Measurements from ENCODE around the gene TNFAIP8L3.

TNFAIP8L3 gene

DNA sequence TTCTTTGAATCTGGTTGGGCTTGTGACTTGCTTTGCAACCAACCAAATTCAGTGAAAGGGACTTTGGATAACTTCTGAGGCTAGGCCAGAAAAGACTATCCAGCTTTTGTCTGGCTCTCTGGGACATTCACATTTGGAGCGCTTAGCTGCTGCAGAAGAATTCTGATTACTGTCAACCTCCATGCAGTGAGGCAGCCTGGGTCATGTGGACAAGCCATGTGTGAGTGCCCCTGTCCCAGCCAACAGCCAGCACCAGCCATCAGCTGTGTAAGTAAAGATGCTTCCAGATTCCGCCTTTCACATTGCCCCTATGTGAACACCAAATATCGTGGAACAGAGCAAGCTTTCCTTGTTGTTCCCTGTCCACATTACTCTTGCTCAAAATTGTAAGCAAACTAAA is 12.9 kb upstream of the TNFAIP8L3 start:
- Histone ChIP-seq H3K27ac (no peak overlapping the region), H3K36me3 (ENCODE audit: insufficient read depth) (no peaks in the 10 kb centered on the region), H2AFZ (ENCODE audit: low read depth) (no peak overlapping the region), H3K4me2 (no peak overlapping the region), H3K4me1 (ENCODE audit: low read depth, poor library complexity, severe bottlenecking) (no peaks in the 10 kb centered on the region), H3K79me2 (ENCODE audit: insufficient read depth, low read depth) (no peaks in the 10 kb centered on the region), H3K9ac (no peak overlapping the region), H3K27me3 (ENCODE audit: insufficient read depth, low read depth) (no peaks in the 10 kb centered on the region), H4K20me1 (ENCODE audit: insufficient read depth) (no peaks in the 10 kb centered on the region), H3K4me3 (IDR thresholded peaks at IDR 0.05; ENCODE audit: insufficient read depth, low read depth, low read length) (no peak overlapping the region)
- TF ChIP-seq, protein P1, sequence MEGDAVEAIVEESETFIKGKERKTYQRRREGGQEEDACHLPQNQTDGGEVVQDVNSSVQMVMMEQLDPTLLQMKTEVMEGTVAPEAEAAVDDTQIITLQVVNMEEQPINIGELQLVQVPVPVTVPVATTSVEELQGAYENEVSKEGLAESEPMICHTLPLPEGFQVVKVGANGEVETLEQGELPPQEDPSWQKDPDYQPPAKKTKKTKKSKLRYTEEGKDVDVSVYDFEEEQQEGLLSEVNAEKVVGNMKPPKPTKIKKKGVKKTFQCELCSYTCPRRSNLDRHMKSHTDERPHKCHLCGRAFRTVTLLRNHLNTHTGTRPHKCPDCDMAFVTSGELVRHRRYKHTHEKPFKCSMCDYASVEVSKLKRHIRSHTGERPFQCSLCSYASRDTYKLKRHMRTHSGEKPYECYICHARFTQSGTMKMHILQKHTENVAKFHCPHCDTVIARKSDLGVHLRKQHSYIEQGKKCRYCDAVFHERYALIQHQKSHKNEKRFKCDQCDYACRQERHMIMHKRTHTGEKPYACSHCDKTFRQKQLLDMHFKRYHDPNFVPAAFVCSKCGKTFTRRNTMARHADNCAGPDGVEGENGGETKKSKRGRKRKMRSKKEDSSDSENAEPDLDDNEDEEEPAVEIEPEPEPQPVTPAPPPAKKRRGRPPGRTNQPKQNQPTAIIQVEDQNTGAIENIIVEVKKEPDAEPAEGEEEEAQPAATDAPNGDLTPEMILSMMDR (conservative IDR thresholded peaks at IDR 0.05; ENCODE audit: low read depth, low read length), result no peak

DNA sequence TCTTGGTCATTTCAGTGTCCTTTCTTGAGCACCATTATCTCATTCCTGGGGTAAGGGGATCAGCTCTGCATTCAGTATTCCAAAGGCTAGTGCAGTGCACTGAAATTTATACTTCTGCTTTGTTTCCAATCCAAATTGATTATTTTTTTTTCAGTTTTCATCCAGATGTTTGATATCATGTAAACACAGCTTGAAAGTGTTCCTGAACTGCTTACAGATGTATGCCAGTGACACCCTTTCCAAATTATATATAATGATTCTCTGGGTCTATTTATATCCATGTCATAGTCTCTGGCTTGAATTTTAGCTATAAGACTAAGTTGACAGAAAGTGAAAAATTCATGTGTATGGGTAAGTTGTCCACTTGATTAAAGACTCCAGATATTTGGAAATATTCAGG is 11.8 kb upstream of the TNFAIP8L3 start:
- H3K79me2 ChIP-seq (ENCODE audit: insufficient read depth, low read depth), result no peaks in the 10 kb centered on the region
- no peak overlapping the region for H3K4me3 ChIP-seq (IDR thresholded peaks at IDR 0.05; ENCODE audit: insufficient read depth, low read depth, low read length)
- TF ChIP-seq, protein P1 (conservative IDR thresholded peaks at IDR 0.05; ENCODE audit: low read depth, low read length), result no peak
- no peak overlapping the region for H2AFZ ChIP-seq (ENCODE audit: low read depth)
- no peaks in the 10 kb centered on the region for H3K36me3 ChIP-seq (ENCODE audit: insufficient read depth)
- H3K4me2 ChIP-seq, result no peak overlapping the region
- H3K4me1 ChIP-seq (ENCODE audit: low read depth, poor library complexity, severe bottlenecking), result no peaks in the 10 kb centered on the region
- no peak overlapping the region for H3K9ac ChIP-seq
- H4K20me1 ChIP-seq (ENCODE audit: insufficient read depth), result no peaks in the 10 kb centered on the region
- H3K27me3 ChIP-seq (ENCODE audit: insufficient read depth, low read depth), result no peaks in the 10 kb centered on the region
- H3K27ac ChIP-seq, result no peak overlapping the region

DNA sequence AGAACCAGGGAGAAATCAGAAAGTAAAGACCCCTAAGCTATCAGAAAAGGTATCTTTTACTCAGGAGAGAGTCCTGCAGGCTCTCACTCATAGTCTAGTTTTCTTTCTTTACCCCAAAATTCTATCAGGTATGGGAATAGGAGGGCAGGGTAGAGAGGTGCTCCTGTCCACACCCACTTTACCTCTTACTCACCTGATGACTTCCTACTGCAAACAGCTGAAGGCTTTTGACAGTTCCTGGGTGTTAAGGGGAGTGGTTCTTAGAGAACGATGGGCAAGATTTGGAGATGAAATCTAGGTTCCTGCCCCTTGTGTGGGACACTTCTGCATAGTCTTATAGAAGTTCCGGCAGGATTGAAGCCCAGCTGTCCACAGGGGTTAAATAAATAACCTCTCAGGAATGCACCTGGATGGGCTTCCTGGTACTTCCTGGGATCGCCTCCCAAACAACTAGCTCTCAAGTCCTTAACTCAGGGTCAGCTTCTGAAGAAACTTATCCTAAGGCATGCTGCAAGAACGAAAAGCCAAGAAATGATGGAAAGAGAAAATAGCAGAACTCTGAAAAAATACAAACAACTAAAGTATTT is 10.8 kb upstream of the TNFAIP8L3 start:
- H3K79me2 ChIP-seq (ENCODE audit: insufficient read depth, low read depth), result no peaks in the 10 kb centered on the region
- no peak overlapping the region for H3K4me2 ChIP-seq
- H4K20me1 ChIP-seq (ENCODE audit: insufficient read depth), result no peaks in the 10 kb centered on the region
- no peaks in the 10 kb centered on the region for H3K4me1 ChIP-seq (ENCODE audit: low read depth, poor library complexity, severe bottlenecking)
- H3K9ac ChIP-seq, result no peak overlapping the region
- no peak overlapping the region for H2AFZ ChIP-seq (ENCODE audit: low read depth)
- no peak overlapping the region for H3K27ac ChIP-seq
- no peak overlapping the region for H3K4me3 ChIP-seq (IDR thresholded peaks at IDR 0.05; ENCODE audit: insufficient read depth, low read depth, low read length)
- H3K36me3 ChIP-seq (ENCODE audit: insufficient read depth), result no peaks in the 10 kb centered on the region
- TF ChIP-seq, protein P1 (conservative IDR thresholded peaks at IDR 0.05; ENCODE audit: low read depth, low read length), result no peak
- H3K27me3 ChIP-seq (ENCODE audit: insufficient read depth, low read depth), result no peaks in the 10 kb centered on the region

DNA sequence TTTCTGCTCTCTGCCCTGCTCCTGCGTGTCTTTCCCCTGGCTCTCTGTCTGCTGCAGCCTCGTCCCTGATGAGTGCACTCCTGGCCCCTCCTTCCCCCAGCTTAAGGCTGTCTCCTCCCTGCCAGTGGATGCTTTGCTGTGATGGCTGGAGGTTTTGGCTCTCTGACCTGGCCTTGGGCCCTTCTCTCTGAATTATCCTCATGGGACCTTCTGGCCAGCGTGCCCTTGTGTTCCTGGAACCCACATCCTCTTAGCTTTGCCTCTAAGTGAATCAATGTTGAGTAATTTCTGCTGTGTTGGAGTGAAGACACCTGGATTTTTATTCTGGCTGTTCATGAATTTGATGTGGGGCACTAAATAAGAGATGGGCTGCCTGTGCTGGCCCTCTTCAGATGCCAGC is 9.8 kb upstream of the TNFAIP8L3 start:
- Histone ChIP-seq H3K9ac (no peak overlapping the region), H3K4me3 (IDR thresholded peaks at IDR 0.05; ENCODE audit: insufficient read depth, low read depth, low read length) (no peak overlapping the region), H3K36me3 (ENCODE audit: insufficient read depth) (no peaks in the 10 kb centered on the region), H3K4me2 (no peak overlapping the region), H4K20me1 (ENCODE audit: insufficient read depth) (no peaks in the 10 kb centered on the region), H2AFZ (ENCODE audit: low read depth) (no peak overlapping the region), H3K27ac (no peak overlapping the region), H3K4me1 (ENCODE audit: low read depth, poor library complexity, severe bottlenecking) (no peaks in the 10 kb centered on the region), H3K27me3 (ENCODE audit: insufficient read depth, low read depth) (no peaks in the 10 kb centered on the region), H3K79me2 (ENCODE audit: insufficient read depth, low read depth) (no peaks in the 10 kb centered on the region)
- TF ChIP-seq, protein P1 (conservative IDR thresholded peaks at IDR 0.05; ENCODE audit: low read depth, low read length), result no peak

Data from KMS-11 (cell line).